Stomach smooth muscle (tissue), 2 donors: ENCODE measurements around the gene DNMT1.

ENCODE experiments used
- H3K27ac ChIP-seq: one replicate; pipeline ENCODE4 v1.7.0; 2013; ENCODE audit warnings: mild to moderate bottlenecking, low read length, inconsistent platforms
- H3K27me3 ChIP-seq, 2 donors: one replicate each; pipeline ENCODE4 v1.7.0; 2013; ENCODE audit warnings: low read length in 2 of 2; ENCODE audit not compliant: insufficient read depth in 2 of 2, control insufficient read depth in 1 of 2
- H3K36me3 ChIP-seq, 2 donors: one replicate each; pipeline ENCODE4 v1.7.0; 2013; ENCODE audit warnings: low read length in 2 of 2; ENCODE audit not compliant: control insufficient read depth in 2 of 2, insufficient read depth in 2 of 2
- H3K4me1 ChIP-seq: one replicate; pipeline ENCODE4 v1.7.0; 2013; ENCODE audit warnings: low read length; ENCODE audit not compliant: control insufficient read depth, insufficient read depth
- H3K4me3 ChIP-seq, 2 donors: one replicate each; pipeline ENCODE4 v1.7.0; 2013; ENCODE audit warnings: low read length in 2 of 2
- H3K9ac ChIP-seq, 2 donors: one replicate each; pipeline ENCODE4 v1.7.0; 2013; ENCODE audit warnings: low read length in 2 of 2, mild to moderate bottlenecking in 1 of 2
- H3K9me3 ChIP-seq, 2 donors: one replicate each; pipeline ENCODE4 v1.7.0; 2013; ENCODE audit warnings: low read length in 2 of 2; ENCODE audit not compliant: control insufficient read depth in 2 of 2
- donor health status: healthy.
- donor health status: Pancreatic carcinoma.

The DNMT1 gene

GRCh38 chr19:10158485-10158884, 36.3 kb downstream of the DNMT1 start:
- Histone ChIP-seq H3K9ac (no peak overlapping the region), H3K36me3 (peaks cover 53% of the 10 kb centered on the region in 2 donors), H3K9me3 (no peaks in the 10 kb centered on the region), H3K27ac (no peak overlapping the region), H3K4me1 (no peaks in the 10 kb centered on the region), H3K27me3 (no peaks in the 10 kb centered on the region), H3K4me3 (no peak overlapping the region)

GRCh38 chr19:10158071-10158470, 36.7 kb downstream of the DNMT1 start:
- H3K27me3 ChIP-seq = no peaks in the 10 kb centered on the region
- no peak overlapping the region for H3K9ac ChIP-seq
- H3K36me3 ChIP-seq = peaks cover 49% of the 10 kb centered on the region in 2 donors
- H3K4me1 ChIP-seq = no peaks in the 10 kb centered on the region
- no peak overlapping the region for H3K27ac ChIP-seq
- no peak overlapping the region for H3K4me3 ChIP-seq
- no peaks in the 10 kb centered on the region for H3K9me3 ChIP-seq

- H3K27ac ChIP-seq = no peak overlapping the region
- H3K36me3 ChIP-seq = peaks cover 53 to 55% of the 10 kb centered on the region in 2 donors
- no peaks in the 10 kb centered on the region for H3K4me1 ChIP-seq
- H3K27me3 ChIP-seq = no peaks in the 10 kb centered on the region
- no peaks in the 10 kb centered on the region for H3K9me3 ChIP-seq
- H3K9ac ChIP-seq = no peak overlapping the region
- H3K4me3 ChIP-seq = no peak overlapping the region
These were observed 38.9 kb downstream of the DNMT1 start for GRCh38 chr19:10155839-10156238.

GRCh38 chr19:10152100-10152499, 42.7 kb downstream of the DNMT1 start:
- Histone ChIP-seq H3K4me1 (no peaks in the 10 kb centered on the region), H3K9me3 (no peaks in the 10 kb centered on the region), H3K27ac (no peak overlapping the region), H3K4me3 (no peak overlapping the region), H3K9ac (no peak overlapping the region), H3K36me3 (peaks cover 49 to 53% of the 10 kb centered on the region in 2 donors), H3K27me3 (no peaks in the 10 kb centered on the region)

GRCh38 chr19:10151521-10151920, 43.2 kb downstream of the DNMT1 start:
- H3K4me1 ChIP-seq = no peaks in the 10 kb centered on the region
- no peaks in the 10 kb centered on the region for H3K27me3 ChIP-seq
- no peak overlapping the region for H3K27ac ChIP-seq
- no peak overlapping the region for H3K4me3 ChIP-seq
- no peaks in the 10 kb centered on the region for H3K9me3 ChIP-seq
- H3K9ac ChIP-seq = no peak overlapping the region
- H3K36me3 ChIP-seq = peaks cover 45 to 56% of the 10 kb centered on the region in 2 donors

- no peak overlapping the region for H3K27ac ChIP-seq
- H3K4me1 ChIP-seq = no peaks in the 10 kb centered on the region
- H3K27me3 ChIP-seq = no peaks in the 10 kb centered on the region
- no peak overlapping the region for H3K9ac ChIP-seq
- H3K9me3 ChIP-seq = no peaks in the 10 kb centered on the region
- H3K4me3 ChIP-seq = no peak overlapping the region
- peaks cover 41 to 58% of the 10 kb centered on the region in 2 donors for H3K36me3 ChIP-seq
These were observed 45.3 kb downstream of the DNMT1 start for GRCh38 chr19:10149427-10149826.

GRCh38 chr19:10146142-10146541, 48.6 kb downstream of the DNMT1 start:
- H3K9ac ChIP-seq = no peak overlapping the region
- H3K4me1 ChIP-seq = no peaks in the 10 kb centered on the region
- no peaks in the 10 kb centered on the region for H3K27me3 ChIP-seq
- peaks cover 48 to 61% of the 10 kb centered on the region in 2 donors for H3K36me3 ChIP-seq
- H3K9me3 ChIP-seq = no peaks in the 10 kb centered on the region
- H3K4me3 ChIP-seq = no peak overlapping the region
- H3K27ac ChIP-seq = no peak overlapping the region

GRCh38 chr19:10145031-10145430, 49.7 kb downstream of the DNMT1 start:
- H3K4me3 ChIP-seq = no peak overlapping the region
- no peak overlapping the region for H3K9ac ChIP-seq
- no peaks in the 10 kb centered on the region for H3K27me3 ChIP-seq
- H3K36me3 ChIP-seq = peaks cover 47 to 60% of the 10 kb centered on the region in 2 donors
- H3K4me1 ChIP-seq = no peaks in the 10 kb centered on the region
- no peak overlapping the region for H3K27ac ChIP-seq
- no peaks in the 10 kb centered on the region for H3K9me3 ChIP-seq

GRCh38 chr19:10144361-10144760, 50.4 kb downstream of the DNMT1 start:
- Histone ChIP-seq H3K36me3 (peaks cover 41 to 58% of the 10 kb centered on the region in 2 donors), H3K27me3 (no peaks in the 10 kb centered on the region), H3K27ac (no peak overlapping the region), H3K9me3 (no peaks in the 10 kb centered on the region), H3K4me3 (no peak overlapping the region), H3K4me1 (no peaks in the 10 kb centered on the region), H3K9ac (no peak overlapping the region)

- Histone ChIP-seq H3K27me3 (no peaks in the 10 kb centered on the region), H3K36me3 (peaks cover 38 to 62% of the 10 kb centered on the region in 2 donors), H3K9me3 (no peaks in the 10 kb centered on the region), H3K4me1 (no peaks in the 10 kb centered on the region), H3K4me3 (no peak overlapping the region), H3K27ac (no peak overlapping the region), H3K9ac (no peak overlapping the region)
These were observed 51.1 kb downstream of the DNMT1 start for GRCh38 chr19:10143681-10144080.

GRCh38 chr19:10142701-10143375, 51.9 kb downstream of the DNMT1 start:
- Histone ChIP-seq H3K27ac (no peak overlapping the region), H3K9me3 (no peaks in the 10 kb centered on the region), H3K9ac (no peak overlapping the region), H3K4me1 (no peaks in the 10 kb centered on the region), H3K36me3 (peaks cover 36 to 66% of the 10 kb centered on the region in 2 donors), H3K4me3 (no peak overlapping the region), H3K27me3 (no peaks in the 10 kb centered on the region)
